Measurements from ENCODE around the gene CDH4. TPM values are rescaled to one million over a fixed set of nuclear protein-coding genes. Genes with fewer than 3 reads are reported as not detected.

Gene CDH4
- polyA plus RNA-seq, 4 donors = 6.1 to 8.9 (median 6.8) TPM

DNA sequence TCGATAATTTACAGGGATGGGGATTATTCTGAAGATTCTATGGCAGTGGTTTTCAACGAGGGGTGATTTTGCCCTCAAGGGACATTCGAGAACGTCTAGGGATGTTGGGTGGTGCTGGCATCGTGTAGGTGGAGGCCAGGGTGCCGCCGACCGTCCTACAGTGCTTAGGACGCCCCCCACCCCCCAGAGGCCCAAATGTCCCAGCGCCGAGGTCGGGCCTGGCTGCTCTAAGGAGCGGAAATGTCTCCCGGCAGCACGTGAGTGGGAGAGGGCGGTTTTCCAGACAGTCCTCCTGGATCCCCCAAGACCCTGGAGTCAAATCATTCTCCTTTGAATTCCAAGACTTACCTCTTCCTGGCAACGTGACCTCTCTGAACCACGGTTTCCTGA is 101.9 kb downstream of the CDH4 start:
- DNase-seq (ENCODE audit: low read depth in 4 of 4, low spot score in 3 of 4) = no peak

DNA sequence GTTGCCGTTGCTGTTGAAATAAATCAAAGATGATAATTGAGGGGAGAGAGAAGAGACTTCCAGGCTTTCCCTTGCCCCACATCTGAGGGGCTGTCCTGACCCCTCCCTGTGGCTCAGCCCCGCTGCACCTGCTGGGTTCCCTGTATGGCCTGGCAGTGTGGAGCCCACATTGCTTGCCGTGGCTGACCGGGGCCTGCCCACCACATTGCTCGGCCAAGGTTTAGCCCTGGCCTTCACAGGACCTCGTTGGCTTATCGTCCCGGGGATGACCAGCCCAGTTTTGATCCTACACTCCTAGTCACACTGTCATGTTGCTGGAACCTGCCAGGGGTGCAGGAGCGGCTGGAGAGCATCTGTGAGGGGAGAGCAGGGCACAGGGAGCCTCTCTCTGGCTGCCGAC is 102.4 kb downstream of the CDH4 start:
- DNase-seq (ENCODE audit: low read depth in 4 of 4, low spot score in 3 of 4) = no peak

DNA sequence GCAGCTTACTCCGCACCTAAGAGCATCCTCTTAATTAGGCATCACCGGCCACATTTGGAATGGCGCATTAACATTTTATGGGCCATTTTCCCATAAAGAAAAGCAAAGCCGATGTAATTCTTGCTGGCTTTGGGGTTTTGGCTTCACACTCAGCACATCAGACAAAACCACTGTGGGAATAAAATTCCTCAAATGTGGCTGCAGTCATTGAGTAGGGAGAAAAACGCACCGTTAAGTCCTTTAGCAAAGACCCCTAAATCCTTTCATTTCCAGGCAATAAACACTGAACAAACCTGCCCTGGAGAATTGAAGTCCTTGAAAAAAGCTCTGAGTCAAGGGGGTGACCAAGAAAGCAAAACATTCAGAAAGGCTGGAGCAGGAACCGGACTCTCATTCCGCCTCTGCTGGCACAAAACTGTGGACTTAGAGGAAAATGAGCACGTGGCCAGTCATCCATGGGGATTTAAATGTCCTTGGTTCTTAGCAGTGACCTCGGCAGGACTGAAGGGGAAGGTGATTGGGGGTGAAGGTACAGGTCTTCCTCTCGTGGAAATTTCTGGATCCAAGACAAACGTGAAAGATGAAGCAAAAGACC is 102.9 kb downstream of the CDH4 start:
- no peak for DNase-seq (ENCODE audit: low read depth in 4 of 4, low spot score in 3 of 4)

DNA sequence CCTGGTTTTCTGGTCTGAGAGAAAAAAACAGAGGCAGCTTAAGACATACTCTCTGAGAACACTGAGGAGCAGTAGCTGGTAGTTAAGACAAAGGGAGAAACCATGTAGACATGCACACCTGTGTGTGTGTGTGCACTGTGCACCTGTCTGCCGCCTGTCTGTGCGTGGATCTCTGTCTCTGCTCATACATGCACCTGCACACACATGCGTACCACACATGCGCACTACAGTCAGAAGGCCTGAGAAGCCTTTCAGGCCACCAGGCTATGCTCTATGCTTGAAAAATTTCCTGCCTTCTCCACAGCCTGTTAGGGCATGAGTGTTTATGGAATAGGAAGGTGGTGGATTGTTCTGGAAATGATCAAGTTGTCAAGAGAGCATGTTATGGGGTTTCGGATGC is 103.5 kb downstream of the CDH4 start:
- no peak for DNase-seq (ENCODE audit: low read depth in 4 of 4, low spot score in 3 of 4)

DNA sequence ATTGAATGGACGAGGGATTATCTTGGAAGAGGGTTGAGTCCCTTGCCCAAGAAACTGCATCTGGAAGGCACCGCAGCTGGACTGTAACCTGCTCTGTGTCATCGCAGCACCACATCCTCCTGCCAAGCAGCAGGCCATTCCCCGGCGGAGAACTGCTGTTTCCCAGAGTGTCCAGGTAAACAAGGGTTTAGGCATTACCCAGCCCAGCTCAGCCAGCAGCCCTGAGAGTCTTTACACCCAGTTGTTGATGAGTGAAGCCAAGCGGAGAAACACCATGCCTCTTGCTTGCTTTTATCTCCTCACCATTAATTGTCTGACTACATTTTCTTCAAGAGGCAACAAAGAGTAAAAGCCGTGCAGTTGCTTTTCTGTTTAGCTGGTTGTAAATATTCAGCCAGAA is 104.1 kb downstream of the CDH4 start:
- DNase-seq (ENCODE audit: low read depth in 4 of 4, low spot score in 3 of 4) = no peak

DNA sequence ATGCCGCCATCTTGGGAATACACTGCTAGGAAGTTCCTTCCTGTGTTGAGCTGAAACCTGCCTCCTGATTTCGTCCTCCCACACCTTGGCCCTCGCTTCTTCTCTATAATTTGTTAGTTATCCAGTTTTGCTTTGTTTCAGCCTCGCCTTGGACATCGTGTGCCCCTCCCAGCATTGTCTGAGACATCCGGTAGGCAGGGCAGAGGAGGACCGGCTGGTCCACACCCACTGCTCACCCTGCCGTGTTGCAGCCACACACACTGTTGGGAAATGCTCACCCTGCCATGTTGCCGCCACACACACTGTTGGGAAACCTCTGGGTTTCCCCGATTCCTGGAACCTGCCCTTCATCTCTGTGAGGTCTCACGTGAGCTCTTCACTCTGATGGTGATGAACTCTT is 105.1 kb downstream of the CDH4 start:
- DNase-seq (ENCODE audit: low read depth in 4 of 4, low spot score in 3 of 4) = no peak

DNA sequence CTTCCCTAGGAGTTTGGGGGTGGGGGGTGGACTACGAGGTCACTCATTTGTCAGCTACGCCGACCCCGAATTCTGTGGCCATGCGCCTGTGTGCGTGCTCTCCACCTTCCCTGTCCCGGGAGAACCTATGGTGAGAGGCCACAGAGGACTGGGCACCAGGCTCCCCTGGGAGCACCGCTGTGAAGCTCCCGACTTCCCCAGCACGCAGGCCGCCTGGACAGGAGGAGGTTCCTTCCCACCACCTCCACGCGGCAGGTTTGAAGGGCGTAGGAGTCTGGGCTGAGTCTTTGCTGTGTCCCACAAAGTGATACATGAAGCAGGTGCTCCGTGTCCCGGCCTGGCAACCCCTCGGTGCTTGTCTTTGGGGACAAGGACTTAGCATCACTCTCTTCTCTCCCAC is 107.2 kb downstream of the CDH4 start:
- DNase-seq (ENCODE audit: low read depth in 4 of 4, low spot score in 3 of 4) = no peak

DNA sequence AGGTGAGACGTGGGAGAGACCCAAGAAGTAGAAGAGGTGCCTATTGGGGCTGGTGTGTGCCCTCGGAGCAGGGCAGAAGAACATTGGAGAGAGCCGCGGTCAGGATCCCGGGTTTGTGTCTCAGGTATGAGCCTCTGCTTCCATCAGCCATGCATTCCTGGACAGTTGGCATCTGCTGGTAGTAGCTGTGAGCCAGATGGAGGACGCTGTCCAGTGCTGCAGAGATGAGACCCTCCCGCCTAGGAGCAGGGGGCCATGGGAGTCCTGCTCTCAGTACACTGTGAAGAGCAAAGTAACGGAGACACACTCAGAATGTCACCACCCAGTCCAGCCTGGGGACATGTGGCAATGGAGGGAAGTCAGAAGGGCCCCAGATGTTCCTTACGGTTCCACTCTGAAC is 108.2 kb downstream of the CDH4 start:
- no peak for DNase-seq (ENCODE audit: low read depth in 4 of 4, low spot score in 3 of 4)

- no peak for DNase-seq (ENCODE audit: low read depth in 4 of 4, low spot score in 3 of 4)
Measured at GRCh38 chr20:61360940-61361339, 108.9 kb downstream of the CDH4 start.

GRCh38 chr20:61361501-61361900 is 109.4 kb downstream of the CDH4 start:
- DNase-seq (ENCODE audit: low read depth in 4 of 4, low spot score in 3 of 4) = no peak

- DNase-seq (ENCODE audit: low read depth in 4 of 4, low spot score in 3 of 4) = no peak
Measured at GRCh38 chr20:61364147-61364546, 112.1 kb downstream of the CDH4 start.

GRCh38 chr20:61366914-61367313 is 114.9 kb downstream of the CDH4 start:
- no peak for DNase-seq (ENCODE audit: low read depth in 4 of 4, low spot score in 3 of 4)

DNA sequence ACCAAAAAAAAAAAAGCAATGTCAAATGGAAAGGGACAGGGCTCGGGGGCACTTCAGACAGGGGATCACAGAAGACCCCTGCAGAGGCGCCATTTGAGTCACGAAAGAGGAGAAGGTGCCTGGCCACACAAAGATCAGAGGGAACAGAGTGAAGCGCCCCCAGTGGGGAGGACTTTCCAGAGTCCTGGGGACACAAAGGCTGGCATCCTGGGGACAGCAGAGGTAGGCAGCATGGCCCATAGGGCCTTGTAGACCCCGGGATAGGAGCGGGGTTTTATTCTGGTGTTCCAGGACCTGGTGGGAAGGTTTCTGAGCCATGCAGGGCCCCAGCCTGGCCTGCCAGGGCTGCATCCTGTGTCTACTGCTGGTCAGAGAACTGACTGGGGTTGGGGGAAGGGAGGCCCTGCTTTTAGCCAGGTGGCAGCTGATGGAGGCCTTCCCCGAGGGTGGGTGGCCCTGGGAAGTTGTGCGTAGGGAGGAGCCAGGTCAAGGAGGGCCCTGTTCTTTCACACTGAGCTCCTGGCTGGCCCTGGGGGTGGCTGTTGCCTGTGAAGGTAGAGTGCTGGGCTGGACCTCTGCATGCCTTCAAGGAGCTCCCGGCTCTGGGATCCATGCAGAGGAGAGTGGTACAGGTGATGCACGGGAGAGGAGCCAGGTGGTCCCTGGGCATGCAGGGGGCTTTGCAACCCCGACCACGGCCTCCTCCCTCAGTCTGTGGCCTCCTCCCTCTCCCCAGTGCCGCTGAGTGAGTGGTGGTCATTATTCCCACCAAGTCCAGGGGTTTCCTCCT is 117.9 kb downstream of the CDH4 start:
- DNase-seq (ENCODE audit: low read depth in 4 of 4, low spot score in 3 of 4) = no peak

DNA sequence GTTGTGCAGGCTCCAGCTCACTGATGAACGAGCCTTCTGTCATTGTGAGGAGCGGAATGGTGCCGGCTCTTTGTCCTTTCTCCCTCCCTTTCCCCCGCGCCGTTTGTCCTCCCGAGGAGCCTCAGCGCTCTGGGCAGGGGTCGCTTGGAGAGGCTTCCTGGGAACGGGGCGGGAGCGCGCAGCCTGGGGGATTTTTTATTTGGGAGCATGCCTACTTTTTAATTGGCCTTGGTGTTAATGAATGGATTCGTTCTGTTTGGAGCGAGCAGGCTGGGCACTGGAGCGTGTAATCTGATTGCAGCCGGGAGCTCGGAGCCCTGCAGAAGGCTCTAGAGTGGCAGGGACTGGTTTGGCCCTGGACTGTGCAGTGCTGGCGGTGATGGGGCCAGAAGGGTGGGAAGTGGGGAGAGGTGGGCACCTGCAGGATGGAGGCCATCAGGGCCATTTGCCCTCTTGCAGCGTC is 118.8 kb downstream of the CDH4 start:
- no peak for DNase-seq (ENCODE audit: low read depth in 4 of 4, low spot score in 3 of 4)

DNA sequence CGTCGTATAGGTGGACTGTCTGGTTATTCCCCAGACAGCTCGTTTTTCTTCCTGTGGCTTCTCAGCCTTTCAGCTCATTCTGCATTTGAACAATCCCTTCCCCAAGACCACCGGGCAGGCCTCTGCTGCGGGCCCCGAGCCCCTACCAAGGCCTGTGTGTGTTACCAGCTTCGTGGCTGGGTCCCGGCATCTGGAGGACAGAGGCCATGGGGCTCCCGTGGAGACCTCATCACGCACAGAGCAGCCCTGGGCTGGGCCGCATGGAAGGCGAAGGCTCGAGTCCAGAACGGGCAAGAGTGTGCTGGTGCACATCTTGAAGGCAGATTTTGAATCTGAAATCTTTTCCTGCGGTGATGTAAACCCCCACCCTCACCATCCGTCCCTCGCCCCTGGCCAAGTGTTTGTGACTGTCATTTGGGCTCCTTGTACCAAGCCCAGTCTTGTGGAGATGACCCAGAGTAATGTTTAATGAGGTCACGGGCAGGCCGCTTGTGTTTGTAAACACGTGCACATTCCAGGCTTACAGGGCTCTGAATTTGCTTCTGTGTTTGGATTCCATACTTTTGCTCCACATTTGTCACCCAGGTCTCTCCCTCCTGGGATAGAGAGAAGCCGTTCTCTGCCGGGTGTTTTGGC is 119.6 kb downstream of the CDH4 start:
- no peak for DNase-seq (ENCODE audit: low read depth in 4 of 4, low spot score in 3 of 4)

- DNase-seq (ENCODE audit: low read depth in 4 of 4, low spot score in 3 of 4) = no peak
Measured at GRCh38 chr20:61372137-61373054, 120.3 kb downstream of the CDH4 start.

DNA sequence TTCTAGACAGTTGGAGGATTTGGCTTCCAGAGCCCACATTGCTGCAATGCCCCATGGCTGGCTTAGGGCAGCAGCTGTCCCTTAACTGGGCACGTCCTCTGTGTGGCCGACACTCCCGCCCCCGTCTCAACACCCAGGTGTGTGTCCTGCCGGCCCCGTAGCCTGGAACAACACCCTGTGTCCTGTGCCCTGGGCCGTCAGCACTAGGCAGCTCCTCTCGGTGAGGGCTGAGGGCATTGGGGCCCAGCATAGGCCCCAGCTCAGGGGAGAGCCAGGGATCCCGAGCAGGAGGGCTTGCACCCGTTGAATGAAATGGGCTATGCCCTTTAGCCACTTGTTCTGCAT is 121.0 kb downstream of the CDH4 start:
- DNase-seq (ENCODE audit: low read depth in 4 of 4, low spot score in 3 of 4) = no peak

GRCh38 chr20:61373956-61374545 is 122.0 kb downstream of the CDH4 start:
- DNase-seq (ENCODE audit: low read depth in 4 of 4, low spot score in 3 of 4) = no peak

DNA sequence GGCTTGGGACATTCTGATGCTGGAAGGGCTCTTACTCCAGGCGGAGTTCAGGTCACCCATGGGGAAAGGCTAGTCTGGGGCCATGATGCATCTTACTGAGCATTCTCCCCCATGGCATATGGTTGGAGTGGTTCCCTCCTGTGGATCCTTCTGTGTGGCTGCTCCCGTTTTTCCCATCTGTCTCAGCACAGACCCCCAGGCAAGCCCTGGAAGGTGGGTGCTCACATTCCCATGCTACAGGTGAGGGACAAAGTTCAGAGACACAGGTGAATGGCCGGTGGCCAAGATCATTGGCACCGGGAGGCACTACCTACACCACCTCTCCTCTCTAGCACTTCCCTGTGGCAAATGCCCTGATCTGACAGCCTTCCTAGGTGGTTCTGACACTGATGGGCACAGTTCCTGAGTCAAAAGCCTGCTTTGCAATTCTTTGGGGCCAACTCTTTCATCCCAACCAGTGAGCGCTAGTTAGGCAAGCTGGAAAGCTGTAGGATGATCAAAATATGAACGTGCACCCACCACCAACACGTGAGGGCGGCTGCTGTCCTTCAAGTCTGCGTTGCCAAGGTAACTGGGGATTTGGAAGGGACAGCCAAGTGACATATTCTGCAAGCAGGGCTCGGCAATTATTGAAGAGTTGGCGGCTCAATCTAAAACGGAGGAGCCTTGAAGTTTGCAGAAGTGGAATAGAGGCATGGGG is 124.6 kb downstream of the CDH4 start:
- no peak for DNase-seq (ENCODE audit: low read depth in 4 of 4, low spot score in 3 of 4)
